Thoracic aorta (tissue), 2 donors: Measurements from ENCODE around the gene WASF1. TPM values are rescaled to one million over a fixed set of nuclear protein-coding genes. Genes with fewer than 3 reads are reported as not detected.

Source experiments
- ATAC-seq: fragments of 150-250 bp; one replicate; pipeline ENCODE4 v1.8.0; 2017; ENCODE audit warnings: low read depth; ENCODE audit not compliant: insufficient number of reproducible peaks, low FRiP score
- DNase-seq: peaks from one replicate; pipeline ENCODE4 v3.0.0-alpha.2; 2020; ENCODE audit warnings: low spot score
- H3K27ac ChIP-seq, 2 donors: fragments of 200-600 bp; sonication (generic); 1 replicate in 1 of 2; 2 replicates in 1 of 2; pipeline ENCODE4 v1.5.1; 2016; ENCODE audit warnings: mild to moderate bottlenecking in 2 of 2, moderate library complexity in 2 of 2
- H3K27me3 ChIP-seq: fragments of 200-600 bp; sonication (generic); replicated peaks from 2 replicates; pipeline ENCODE4 v1.6.0; 2016; ENCODE audit warnings: mild to moderate bottlenecking; ENCODE audit not compliant: insufficient read depth
- H3K36me3 ChIP-seq: fragments of 200-600 bp; sonication (generic); one replicate; pipeline ENCODE4 v1.5.1; 2016
- H3K4me1 ChIP-seq, 2 donors: fragments of 200-600 bp; sonication (generic); 1 replicate in 1 of 2; 2 replicates in 1 of 2; pipeline versions ENCODE4 v1.5.1 to v1.6.0; 2016; ENCODE audit warnings: low read depth in 2 of 2, mild to moderate bottlenecking in 1 of 2; ENCODE audit not compliant: control insufficient read depth in 1 of 2
- H3K4me3 ChIP-seq: fragments of 200-600 bp; sonication (generic); 2 replicates; pipeline ENCODE4 v1.5.1; 2016; ENCODE audit warnings: mild to moderate bottlenecking
- H3K9me3 ChIP-seq: fragments of 200-600 bp; sonication (generic); 2 replicates; pipeline ENCODE4 v1.5.1; 2016
- total RNA-seq, 2 donors: library from RNA; depleted of rRNA; stranded (reverse); fragments of >200 nt; gene quantifications; one replicate each; pipeline versions ENCODE4 v1.1.0 to v1.2.3, GENCODE V29; 2016
- TF ChIP-seq, protein P1 (sequence below): fragments of 200-600 bp; sonication (generic); IDR thresholded peaks from one replicate; pipeline ENCODE4 v1.5.1; 2019; ENCODE audit warnings: antibody characterized with exemption

The WASF1 gene
- total RNA-seq, 2 donors from 2014 or later = 4.9 to 21.8 TPM

DNA sequence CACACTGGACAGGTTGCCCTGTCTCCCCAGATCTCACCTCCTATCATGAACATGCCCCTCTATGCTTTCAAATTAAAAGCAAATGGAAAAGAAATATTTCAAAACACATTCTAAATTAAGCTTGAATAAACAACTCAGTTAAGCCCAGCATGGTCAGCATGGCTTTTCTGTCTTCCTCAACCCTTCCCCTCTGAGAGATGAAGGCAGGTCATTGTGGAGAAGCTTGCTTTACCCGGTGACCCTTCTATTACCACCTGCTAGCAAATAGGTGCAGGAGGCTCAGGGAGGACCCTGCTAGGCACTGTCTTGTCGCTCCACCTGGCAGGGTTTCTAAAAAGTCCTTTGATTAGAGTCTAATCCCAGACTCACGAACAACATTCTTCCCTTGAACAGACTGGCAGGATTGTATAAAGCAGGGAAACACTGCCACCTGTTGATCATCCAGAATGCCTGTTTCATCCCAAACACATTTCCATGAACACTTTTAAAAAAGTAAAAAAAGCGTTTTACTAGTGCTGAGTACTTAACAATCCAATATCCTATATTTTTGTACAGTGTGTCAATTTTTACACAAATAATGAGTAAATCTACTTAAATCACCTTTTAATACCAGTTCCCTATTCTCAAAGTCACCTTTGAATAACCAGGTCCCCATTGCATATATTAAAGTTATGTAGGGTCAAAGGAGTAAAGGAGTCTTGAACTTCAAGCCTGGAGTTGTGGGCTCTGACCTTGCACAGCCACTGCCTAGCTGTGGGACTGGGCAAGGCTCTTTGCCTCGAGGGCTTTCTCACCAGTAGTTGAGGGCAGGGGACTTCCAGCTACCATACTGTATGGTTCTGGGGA lies 125.9 kb downstream of the WASF1 start:
- TF ChIP-seq, protein P1, sequence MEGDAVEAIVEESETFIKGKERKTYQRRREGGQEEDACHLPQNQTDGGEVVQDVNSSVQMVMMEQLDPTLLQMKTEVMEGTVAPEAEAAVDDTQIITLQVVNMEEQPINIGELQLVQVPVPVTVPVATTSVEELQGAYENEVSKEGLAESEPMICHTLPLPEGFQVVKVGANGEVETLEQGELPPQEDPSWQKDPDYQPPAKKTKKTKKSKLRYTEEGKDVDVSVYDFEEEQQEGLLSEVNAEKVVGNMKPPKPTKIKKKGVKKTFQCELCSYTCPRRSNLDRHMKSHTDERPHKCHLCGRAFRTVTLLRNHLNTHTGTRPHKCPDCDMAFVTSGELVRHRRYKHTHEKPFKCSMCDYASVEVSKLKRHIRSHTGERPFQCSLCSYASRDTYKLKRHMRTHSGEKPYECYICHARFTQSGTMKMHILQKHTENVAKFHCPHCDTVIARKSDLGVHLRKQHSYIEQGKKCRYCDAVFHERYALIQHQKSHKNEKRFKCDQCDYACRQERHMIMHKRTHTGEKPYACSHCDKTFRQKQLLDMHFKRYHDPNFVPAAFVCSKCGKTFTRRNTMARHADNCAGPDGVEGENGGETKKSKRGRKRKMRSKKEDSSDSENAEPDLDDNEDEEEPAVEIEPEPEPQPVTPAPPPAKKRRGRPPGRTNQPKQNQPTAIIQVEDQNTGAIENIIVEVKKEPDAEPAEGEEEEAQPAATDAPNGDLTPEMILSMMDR = peak; percentile 64
- H3K27ac ChIP-seq = no peak overlapping the region
- ATAC-seq (peak; percentile 71), DNase-seq (no peak)
- H3K27me3 ChIP-seq = no peaks in the 10 kb centered on the region
- no peaks in the 10 kb centered on the region for H3K9me3 ChIP-seq
- H3K4me1 ChIP-seq = peaks cover 0 to 6% of the 10 kb centered on the region in 2 donors
- no peak overlapping the region for H3K4me3 ChIP-seq
- no peaks in the 10 kb centered on the region for H3K36me3 ChIP-seq

- Histone ChIP-seq H3K4me3 (no peak overlapping the region), H3K4me1 (peaks cover 0 to 6% of the 10 kb centered on the region in 2 donors), H3K27me3 (no peaks in the 10 kb centered on the region), H3K27ac (no peak overlapping the region), H3K9me3 (no peaks in the 10 kb centered on the region), H3K36me3 (no peaks in the 10 kb centered on the region)
- ATAC-seq = no peak
- no peak for DNase-seq
- TF ChIP-seq, protein P1 = no peak
Observed at GRCh38 chr6:110050440-110050813, 129.0 kb downstream of the WASF1 start.

Other genes with a start within 250 kb of the WASF1 start
- gene GPR6, start 201.4 kb downstream of the WASF1 start, total RNA-seq = not detected
- gene CDC40, start 757 bp upstream of the WASF1 start, total RNA-seq = 10 to 100 TPM; 11.2 to 22.2 TPM
- 10 to 100 TPM; 12.1 to 27.6 TPM for gene METTL24, start 178.7 kb upstream of the WASF1 start, total RNA-seq
- 1 to 10 TPM in 1 of 2 donors, under 1 TPM in 1; 0.68 to 1.6 TPM for gene DDO, start 235.9 kb upstream of the WASF1 start, total RNA-seq